ENCODE measurements around the gene YRDC. TPM values are rescaled to one million over a fixed set of nuclear protein-coding genes. Genes with fewer than 3 reads are reported as not detected.
"Not testable (repeated sequence)": the region's sequence is repeated elsewhere in the genome, so short reads cannot be mapped to it uniquely, and the experiment has no call there.

Gene YRDC
- total and polyA plus RNA-seq, 2 donors from 2014 or later: 9.0 to 11.0 TPM

- TF ChIP-seq CTCF (IDR thresholded peaks at IDR 0.05; ENCODE audit: borderline replicate concordance, extremely low read depth, insufficient read depth): no peak
- Histone ChIP-seq H3K4me3 (ENCODE audit: low read length in 3 of 3) (no peak overlapping the region), H3K27ac (ENCODE audit: low read depth in 2 of 2, low read length in 2 of 2) (no peak overlapping the region), H3K9ac (ENCODE audit: low read length in 3 of 3) (no peak overlapping the region), H3K27me3 (ENCODE audit: control insufficient read depth, insufficient read depth, low read length) (peaks cover 3% of the 10 kb centered on the region), H3K36me3 (ENCODE audit: control insufficient read depth in 2 of 3, insufficient read depth in 3 of 3, low read length in 3 of 3) (no peaks in the 10 kb centered on the region), H3K9me3 (ENCODE audit: control insufficient read depth in 2 of 3, insufficient read depth in 1 of 3, low read length in 3 of 3) (no peaks in the 10 kb centered on the region), H3K4me1 (ENCODE audit: control insufficient read depth in 2 of 3, insufficient read depth in 2 of 3, low read depth in 1 of 3, low read length in 3 of 3) (no peaks in the 10 kb centered on the region)
- intact Hi-C loops (cut with DNase I): no loop called here
- DNase-seq (no peak), FAIRE-seq (no peak)
These were observed 25.5 kb downstream of the YRDC start for GRCh38 chr1:37782491-37782890.

- H3K9me3 ChIP-seq (ENCODE audit: control insufficient read depth in 2 of 3, insufficient read depth in 1 of 3, low read length in 3 of 3): no peaks in the 10 kb centered on the region
- no peak for TF ChIP-seq CTCF (IDR thresholded peaks at IDR 0.05; ENCODE audit: borderline replicate concordance, extremely low read depth, insufficient read depth)
- no peaks in the 10 kb centered on the region for H3K4me1 ChIP-seq (ENCODE audit: control insufficient read depth in 2 of 3, insufficient read depth in 2 of 3, low read depth in 1 of 3, low read length in 3 of 3)
- FAIRE-seq: no peak
- H3K27me3 ChIP-seq (ENCODE audit: control insufficient read depth, insufficient read depth, low read length): peaks cover 3% of the 10 kb centered on the region
- no peak overlapping the region for H3K9ac ChIP-seq (ENCODE audit: low read length in 3 of 3)
- no peak overlapping the region for H3K27ac ChIP-seq (ENCODE audit: low read depth in 2 of 2, low read length in 2 of 2)
- no peak for DNase-seq
- intact Hi-C loops (cut with DNase I): no loop called here
- no peak overlapping the region for H3K4me3 ChIP-seq (ENCODE audit: low read length in 3 of 3)
- H3K36me3 ChIP-seq (ENCODE audit: control insufficient read depth in 2 of 3, insufficient read depth in 3 of 3, low read length in 3 of 3): no peaks in the 10 kb centered on the region
These were observed 29.4 kb downstream of the YRDC start for GRCh38 chr1:37778654-37779053.

- Histone ChIP-seq H3K36me3 (ENCODE audit: control insufficient read depth in 2 of 3, insufficient read depth in 3 of 3, low read length in 3 of 3) (no peaks in the 10 kb centered on the region), H3K27ac (ENCODE audit: low read depth in 2 of 2, low read length in 2 of 2) (no peak overlapping the region), H3K4me3 (ENCODE audit: low read length in 3 of 3) (no peak overlapping the region), H3K27me3 (ENCODE audit: control insufficient read depth, insufficient read depth, low read length) (peaks cover 3% of the 10 kb centered on the region), H3K4me1 (ENCODE audit: control insufficient read depth in 2 of 3, insufficient read depth in 2 of 3, low read depth in 1 of 3, low read length in 3 of 3) (no peaks in the 10 kb centered on the region), H3K9me3 (ENCODE audit: control insufficient read depth in 2 of 3, insufficient read depth in 1 of 3, low read length in 3 of 3) (no peaks in the 10 kb centered on the region), H3K9ac (ENCODE audit: low read length in 3 of 3) (no peak overlapping the region)
- FAIRE-seq (no peak), DNase-seq (no peak)
- intact Hi-C loops (cut with DNase I): no loop called here
- TF ChIP-seq CTCF (IDR thresholded peaks at IDR 0.05; ENCODE audit: borderline replicate concordance, extremely low read depth, insufficient read depth): no peak
These were observed 31.0 kb downstream of the YRDC start for GRCh38 chr1:37776946-37777516.

GRCh38 chr1:37771440-37771839 is 36.6 kb downstream of the YRDC start:
- intact Hi-C loops (cut with DNase I); H3K27me3 ChIP-seq (ENCODE audit: control insufficient read depth, insufficient read depth, low read length); H3K9ac ChIP-seq (ENCODE audit: low read length in 3 of 3): not testable (repeated sequence)

More at GRCh38 chr1:37771440-37771839, 36.6 kb downstream of the YRDC start:
- not testable (repeated sequence) for DNase-seq; H3K36me3 ChIP-seq (ENCODE audit: control insufficient read depth in 2 of 3, insufficient read depth in 3 of 3, low read length in 3 of 3); H3K9me3 ChIP-seq (ENCODE audit: control insufficient read depth in 2 of 3, insufficient read depth in 1 of 3, low read length in 3 of 3); H3K27ac ChIP-seq (ENCODE audit: low read depth in 2 of 2, low read length in 2 of 2); FAIRE-seq; H3K4me3 ChIP-seq (ENCODE audit: low read length in 3 of 3); H3K4me1 ChIP-seq (ENCODE audit: control insufficient read depth in 2 of 3, insufficient read depth in 2 of 3, low read depth in 1 of 3, low read length in 3 of 3)
